HepG2 (cell line): ENCODE measurements around the gene ITGB8. TPM values are rescaled to one million over a fixed set of nuclear protein-coding genes. Genes with fewer than 3 reads are reported as not detected.

Source experiments
- ATAC-seq: fragments of 200-7000 bp; cut with Tn5 transposase; 3 replicates; pipeline ENCODE4 v1.9.1; 2020; ENCODE audit warnings: mild to moderate bottlenecking, moderate library complexity
- BruUV-seq: library from RNA; stranded (reverse); fragments of 400-500 nt; replicated peaks from 2 replicates; lab custom pipeline; 2021; lab: Mats Ljungman, UMichigan
- CTCF ChIA-PET: fragments of 300-600 bp; formaldehyde crosslinking; extraction: SDS; loops from one replicate; lab custom pipeline; 2021; ENCODE audit warnings: low total read pairs, inconsistent platforms, low intra/inter-chr PET ratio; lab: Yijun Ruan, JAX
- POLR2A ChIA-PET: fragments of 350-600 bp; sonication (Branson Sonifier 250); formaldehyde crosslinking; loops from one replicate; lab custom pipeline; 2020; ENCODE audit warnings: antibody characterized with exemption, inconsistent platforms; lab: Yijun Ruan, JAX
- DNase-seq: peaks from one replicate; pipeline ENCODE4 v3.0.0-alpha.2; 2015; ENCODE audit warnings: low spot score
- FAIRE-seq: peaks from 3 replicates; lab custom pipeline; 2011; peaks lifted over from hg19 to GRCh38; lab: Jason Lieb, UNC
- H2AFZ ChIP-seq: one replicate; pipeline ENCODE4 v1.6.1; 2011; ENCODE audit warnings: low read length, inconsistent platforms
- H3K27ac ChIP-seq: fragments of 300-600 bp; 3 replicates; pipeline ENCODE4 v1.8.0; 2011; ENCODE audit warnings: mixed run types, mild to moderate bottlenecking, mixed read lengths, low read length, inconsistent platforms; ENCODE audit not compliant: insufficient read depth; ENCODE audit errors: extremely low read length
- H3K27me3 ChIP-seq, 2 experiments: fragments of 200-600 bp in 1 of 2; 2 replicates in 1 of 2; 3 replicates in 1 of 2; pipeline versions ENCODE4 v1.6.0 to v1.8.0; 2011; ENCODE audit warnings: low read length in 2 of 2, mild to moderate bottlenecking in 2 of 2, moderate library complexity in 2 of 2, inconsistent platforms in 1 of 2; ENCODE audit not compliant: insufficient read depth in 2 of 2, control insufficient read depth in 1 of 2
- H3K36me3 ChIP-seq, 2 experiments: fragments of 200-600 bp in 1 of 2; replicated peaks in 1 of 2; 2 replicates in 1 of 2; 3 replicates in 1 of 2; pipeline versions ENCODE4 v1.5.1 to v1.8.0; 2011; ENCODE audit warnings: low read length in 2 of 2, inconsistent platforms in 1 of 2; ENCODE audit not compliant: insufficient read depth in 2 of 2, control insufficient read depth in 1 of 2
- H3K4me1 ChIP-seq: 2 replicates; pipeline ENCODE4 v1.5.1; 2012; ENCODE audit warnings: low read length, inconsistent platforms; ENCODE audit not compliant: insufficient read depth
- H3K4me2 ChIP-seq: 2 replicates; pipeline ENCODE4 v1.6.0; 2011; ENCODE audit warnings: low read depth, low read length, inconsistent platforms
- H3K4me3 ChIP-seq, 3 experiments: fragments of 200-600 bp in 1 of 3; sonication (generic), shearing (Covaris generic) in 1 of 3; replicated peaks in 1 of 3; 2 replicates each; pipeline ENCODE4 v1.5.1; 2011 to 2016; ENCODE audit warnings: low read length in 3 of 3, inconsistent platforms in 2 of 3, low read depth in 2 of 3, mild to moderate bottlenecking in 2 of 3, control low read depth in 1 of 3, mixed read lengths in 1 of 3; ENCODE audit not compliant: insufficient read depth in 1 of 3
- H3K79me2 ChIP-seq: one replicate; pipeline ENCODE4 v1.6.1; 2011; ENCODE audit warnings: low read length, inconsistent platforms; ENCODE audit not compliant: insufficient read depth
- H3K9ac ChIP-seq: 2 replicates; pipeline ENCODE4 v1.6.0; 2011; ENCODE audit warnings: mild to moderate bottlenecking, low read depth, low read length, inconsistent platforms; ENCODE audit not compliant: insufficient read depth
- H3K9me3 ChIP-seq: 2 replicates; pipeline ENCODE4 v1.5.1; 2012; ENCODE audit warnings: mild to moderate bottlenecking, low read length
- H4K20me1 ChIP-seq: 2 replicates; pipeline ENCODE4 v1.6.0; 2011; ENCODE audit warnings: inconsistent platforms, mild to moderate bottlenecking, low read length, moderate library complexity; ENCODE audit not compliant: insufficient read depth
- ATM ChIP-seq: fragments of 450-650 bp; IDR thresholded peaks from 2 replicates; pipeline ENCODE4 v1.7.1; 2017; ENCODE audit warnings: mild to moderate bottlenecking, borderline replicate concordance
- BCL6 ChIP-seq: IDR thresholded peaks from 2 replicates; pipeline ENCODE4 v1.6.1; 2016; ENCODE audit warnings: missing genetic modification reagents, missing compliant biosample characterization
- CENPT ChIP-seq: sonication (generic); formaldehyde crosslinking; IDR thresholded peaks from 2 replicates; pipeline ENCODE4 v1.8.0; 2022; ENCODE audit warnings: low read depth, mild to moderate bottlenecking, moderate library complexity, missing genetic modification reagents
- CHD2 ChIP-seq: IDR thresholded peaks from 2 replicates; pipeline ENCODE4 v1.6.1; 2011; ENCODE audit warnings: low read depth, low read length, improper control_type of control experiment
- EED ChIP-seq: sonication (generic); formaldehyde crosslinking; IDR thresholded peaks from 2 replicates; pipeline ENCODE4 v1.5.0; 2020; ENCODE audit warnings: mild to moderate bottlenecking, missing genetic modification reagents
- ELF3 ChIP-seq: IDR thresholded peaks from 2 replicates; pipeline ENCODE4 v1.6.1; 2016; ENCODE audit warnings: missing genetic modification reagents, missing compliant biosample characterization
- ISX ChIP-seq: sonication (generic); formaldehyde crosslinking; conservative IDR thresholded peaks from 2 replicates; pipeline ENCODE4 v1.5.0; 2020; ENCODE audit warnings: missing genetic modification reagents
- KDM6A ChIP-seq: IDR thresholded peaks from 2 replicates; pipeline ENCODE4 v1.6.1; 2016; ENCODE audit warnings: low read depth
- KLF12 ChIP-seq: sonication (generic); formaldehyde crosslinking; IDR thresholded peaks from 2 replicates; pipeline ENCODE4 v1.4.0; 2020; ENCODE audit warnings: missing genetic modification reagents, borderline replicate concordance
- MEF2D ChIP-seq: sonication (generic); formaldehyde crosslinking; IDR thresholded peaks from 2 replicates; pipeline ENCODE4 v1.5.1; 2020; ENCODE audit warnings: mild to moderate bottlenecking, missing genetic modification reagents
- SRSF9 ChIP-seq: fragments of 200-400 bp; formaldehyde crosslinking; IDR thresholded peaks from 2 replicates; pipeline ENCODE4 v1.6.1; 2018; ENCODE audit warnings: borderline replicate concordance, mild to moderate bottlenecking, low read depth, low read length; ENCODE audit not compliant: insufficient read depth, poor library complexity, severe bottlenecking
- ZBTB7B ChIP-seq: sonication (generic); formaldehyde crosslinking; IDR thresholded peaks from 2 replicates; pipeline ENCODE4 v1.4.0; 2020; ENCODE audit warnings: missing genetic modification reagents
- ZNF572 ChIP-seq: sonication (generic); formaldehyde crosslinking; IDR thresholded peaks from 2 replicates; pipeline ENCODE4 v1.5.1; 2020; ENCODE audit warnings: mild to moderate bottlenecking, missing genetic modification reagents
- ZNF766 ChIP-seq: sonication (generic); formaldehyde crosslinking; IDR thresholded peaks from 2 replicates; pipeline ENCODE4 v1.5.0; 2020; ENCODE audit warnings: missing genetic modification reagents, borderline replicate concordance
- ZNF891 ChIP-seq: sonication (generic); formaldehyde crosslinking; IDR thresholded peaks from 2 replicates; pipeline ENCODE4 v1.5.0; 2020; ENCODE audit warnings: mild to moderate bottlenecking, missing genetic modification reagents
- WGBS: methylation state at CpG from one replicate; pipeline ENCODE4 v1.1.6; 2017; ENCODE audit warnings: low lambda C conversion rate; 5-methylcytosine and 5-hydroxymethylcytosine counted together
- in situ Hi-C: cut with HindIII; loops from 2 replicates; pipeline ENCODE4 v1.10.0; 2017; ENCODE audit warnings: low pct_unique_long_range_greater_than_20kb; ENCODE audit not compliant: extremely low pct_ligation_motif_present
- intact Hi-C: fragments of 100-400 bp; cut with micrococcal nuclease; formaldehyde crosslinking; loops from one replicate; pipeline ENCODE4 v1.10.0; 2022; ENCODE audit not compliant: unreplicated experiment
- polyA plus RNA-seq, 8 experiments: library from polyadenylated mRNA; depleted of rRNA in 3 of 8; stranded (reverse) in 7 of 8; unstranded in 1 of 8; fragments of >200 nt; fragmentation: Illumina TruSeq in 4 of 8; extraction: Trizol in 4 of 8; gene quantifications; 2 replicates each; pipeline versions ENCODE4 v1.2.1 to v1.2.3, GENCODE V29; 2011 to 2016; ENCODE audit warnings: low read depth in 4 of 8, missing spikeins in 1 of 8, mixed read lengths in 1 of 8; ENCODE audit not compliant: insufficient read depth in 1 of 8
- total RNA-seq, 5 experiments: library from RNA; depleted of rRNA; stranded (reverse); fragments of >200 nt; fragmentation: Illumina TruSeq; extraction: Trizol; gene quantifications; 2 replicates each; pipeline ENCODE4 v1.2.3, GENCODE V29; 2016; ENCODE audit warnings: low read depth in 1 of 5
- TF ChIP-seq, protein P1 (sequence below): IDR thresholded peaks from 2 replicates; pipeline ENCODE4 v1.6.1; 2016
- TF ChIP-seq, protein P2 (sequence below): sonication (generic); formaldehyde crosslinking; IDR thresholded peaks from 2 replicates; pipeline ENCODE4 v1.4.0; 2020; ENCODE audit warnings: mild to moderate bottlenecking, low read depth, missing genetic modification reagents
- TF ChIP-seq, protein P3 (sequence below): fragments of 450-650 bp; IDR thresholded peaks from 2 replicates; pipeline ENCODE4 v1.6.1; 2017

Gene ITGB8
- total and polyA plus RNA-seq, 2 of the 13 experiments (the other 11 are each of a cell fraction or from before 2014, with no cell fraction given) = 0.01 TPM; not detected in 1

DNA sequence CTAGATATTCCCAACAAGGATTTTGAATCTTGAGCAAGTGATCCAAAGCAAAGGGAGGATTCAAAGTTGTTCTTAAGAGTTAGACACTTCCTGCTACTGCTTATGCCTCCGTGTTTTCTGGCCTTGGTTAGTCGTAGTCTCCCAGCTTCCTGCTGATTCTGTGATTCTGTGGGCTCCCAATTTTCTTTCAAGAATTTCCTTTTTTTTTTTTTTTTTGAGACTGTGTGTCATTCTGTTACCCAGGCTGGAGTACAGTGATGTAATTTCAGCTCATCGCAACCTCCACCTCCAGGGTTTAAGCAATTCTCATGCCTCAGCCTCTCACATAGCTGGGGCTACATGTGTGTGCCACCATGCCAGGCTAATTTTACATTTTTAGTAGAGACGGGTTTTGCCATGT, 4.4 kb upstream of the ITGB8 start:
- POLR2A ChIA-PET = no interaction called here
- in situ Hi-C loops = no loop called here
- intact Hi-C loops = no loop called here
- Histone ChIP-seq H2AFZ (no peak overlapping the region), H3K4me3 (no peak overlapping the region), H3K27me3 (peaks cover 2 to 18% of the 10 kb centered on the region in 2 experiments; a peak in 4 of 5 replicates), H3K9me3 (no peaks in the 10 kb centered on the region), H4K20me1 (no peaks in the 10 kb centered on the region), H3K79me2 (no peaks in the 10 kb centered on the region), H3K4me1 (peaks cover 23% of the 10 kb centered on the region), H3K9ac (no peak overlapping the region), H3K27ac (no peak overlapping the region), H3K36me3 (no peaks in the 10 kb centered on the region), H3K4me2 (no peak overlapping the region)
- ATAC-seq (no peak), DNase-seq (no peak), FAIRE-seq (no peak)
- CTCF ChIA-PET = no interaction called here
- no peak for TF ChIP-seq ZBTB7B
- TF ChIP-seq CENPT = no peak
- TF ChIP-seq, protein P1, sequence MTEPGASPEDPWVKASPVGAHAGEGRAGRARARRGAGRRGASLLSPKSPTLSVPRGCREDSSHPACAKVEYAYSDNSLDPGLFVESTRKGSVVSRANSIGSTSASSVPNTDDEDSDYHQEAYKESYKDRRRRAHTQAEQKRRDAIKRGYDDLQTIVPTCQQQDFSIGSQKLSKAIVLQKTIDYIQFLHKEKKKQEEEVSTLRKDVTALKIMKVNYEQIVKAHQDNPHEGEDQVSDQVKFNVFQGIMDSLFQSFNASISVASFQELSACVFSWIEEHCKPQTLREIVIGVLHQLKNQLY (CRISPR knock-in tag) = no peak
- TF ChIP-seq, protein P2, sequence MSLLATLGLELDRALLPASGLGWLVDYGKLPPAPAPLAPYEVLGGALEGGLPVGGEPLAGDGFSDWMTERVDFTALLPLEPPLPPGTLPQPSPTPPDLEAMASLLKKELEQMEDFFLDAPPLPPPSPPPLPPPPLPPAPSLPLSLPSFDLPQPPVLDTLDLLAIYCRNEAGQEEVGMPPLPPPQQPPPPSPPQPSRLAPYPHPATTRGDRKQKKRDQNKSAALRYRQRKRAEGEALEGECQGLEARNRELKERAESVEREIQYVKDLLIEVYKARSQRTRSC = no peak
- no peak for TF ChIP-seq ISX
- no peak for TF ChIP-seq CHD2
- no peak for TF ChIP-seq BCL6 (CRISPR knock-in tag)
- TF ChIP-seq KDM6A (CRISPR knock-in tag) = no peak
- no peak for TF ChIP-seq KLF12 (CRISPR knock-in tag)
- no peak for TF ChIP-seq MEF2D (CRISPR knock-in tag)
- no peak for TF ChIP-seq ZNF766
- TF ChIP-seq EED (CRISPR knock-in tag) = no peak
- TF ChIP-seq, protein P3, sequence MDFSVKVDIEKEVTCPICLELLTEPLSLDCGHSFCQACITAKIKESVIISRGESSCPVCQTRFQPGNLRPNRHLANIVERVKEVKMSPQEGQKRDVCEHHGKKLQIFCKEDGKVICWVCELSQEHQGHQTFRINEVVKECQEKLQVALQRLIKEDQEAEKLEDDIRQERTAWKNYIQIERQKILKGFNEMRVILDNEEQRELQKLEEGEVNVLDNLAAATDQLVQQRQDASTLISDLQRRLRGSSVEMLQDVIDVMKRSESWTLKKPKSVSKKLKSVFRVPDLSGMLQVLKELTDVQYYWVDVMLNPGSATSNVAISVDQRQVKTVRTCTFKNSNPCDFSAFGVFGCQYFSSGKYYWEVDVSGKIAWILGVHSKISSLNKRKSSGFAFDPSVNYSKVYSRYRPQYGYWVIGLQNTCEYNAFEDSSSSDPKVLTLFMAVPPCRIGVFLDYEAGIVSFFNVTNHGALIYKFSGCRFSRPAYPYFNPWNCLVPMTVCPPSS = no peak
- TF ChIP-seq ELF3 = no peak
- TF ChIP-seq ATM = no peak
- TF ChIP-seq SRSF9 = no peak
- TF ChIP-seq ZNF572 (CRISPR knock-in tag) = no peak
- TF ChIP-seq ZNF891 (CRISPR knock-in tag) = no peak
- BruUV-seq = no TSS peak
- WGBS = 30% methylated on average over 4 of the region's 4 CpGs
